OCI-M2 (cell line): Measurements from ENCODE around the gene TFAM.

Experiments used
- DNase-seq: peaks from one replicate; lab custom pipeline; 2025; ENCODE audit not compliant: unreplicated experiment; lab: John Stamatoyannopoulos, UW

TFAM gene

GRCh38 chr10:58433066-58433465 is 47.9 kb downstream of the TFAM start:
- DNase-seq, result no peak

DNA sequence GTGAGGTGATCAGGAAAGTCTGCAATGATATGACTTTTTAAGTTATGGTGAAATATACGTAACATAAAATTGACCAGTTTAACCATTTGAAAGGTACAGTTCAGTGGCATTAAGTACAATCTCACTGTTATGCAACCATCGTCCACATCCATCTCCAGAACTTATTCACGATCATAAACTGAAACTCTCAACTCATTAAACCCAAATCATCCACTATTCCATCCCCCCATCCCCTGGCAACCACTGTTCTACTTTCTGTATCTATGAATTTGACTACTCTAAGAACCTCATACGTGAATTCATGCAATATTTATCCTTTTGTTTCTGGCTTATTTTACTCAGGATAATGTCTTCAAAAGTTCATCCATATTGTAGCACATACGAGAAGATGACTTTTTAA is 48.4 kb downstream of the TFAM start:
- DNase-seq, result no peak

GRCh38 chr10:58435297-58435985 is 50.2 kb downstream of the TFAM start:
- DNase-seq, result no peak

- DNase-seq, result no peak
Measured at GRCh38 chr10:58436071-58436470, 50.9 kb downstream of the TFAM start.

DNA sequence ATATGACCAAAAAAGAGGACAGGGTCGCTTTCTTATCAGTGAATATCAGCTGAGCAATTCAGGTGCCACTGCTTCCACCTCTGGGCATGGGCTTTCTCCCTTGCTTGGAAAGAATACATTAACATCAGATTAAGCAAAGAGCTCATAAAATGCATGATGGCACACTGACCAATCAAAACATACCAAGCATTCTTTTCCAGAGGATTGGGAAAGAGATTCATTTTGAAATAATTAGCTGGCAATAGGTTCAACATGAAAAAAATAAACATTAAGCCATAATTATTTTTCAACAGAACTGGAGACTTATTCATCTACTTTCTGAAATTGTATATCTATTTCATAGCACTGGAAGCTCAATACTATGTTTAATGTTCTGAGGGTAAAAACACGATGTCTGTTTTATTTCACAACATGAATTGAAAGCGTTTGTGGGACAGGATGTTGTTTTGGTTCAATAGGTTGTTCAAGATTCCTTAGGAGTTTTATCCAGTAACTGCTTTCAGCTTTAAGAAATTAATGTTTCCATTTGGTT is 53.2 kb downstream of the TFAM start:
- no peak for DNase-seq

GRCh38 chr10:58438986-58439385 is 53.8 kb downstream of the TFAM start:
- DNase-seq, result no peak

DNA sequence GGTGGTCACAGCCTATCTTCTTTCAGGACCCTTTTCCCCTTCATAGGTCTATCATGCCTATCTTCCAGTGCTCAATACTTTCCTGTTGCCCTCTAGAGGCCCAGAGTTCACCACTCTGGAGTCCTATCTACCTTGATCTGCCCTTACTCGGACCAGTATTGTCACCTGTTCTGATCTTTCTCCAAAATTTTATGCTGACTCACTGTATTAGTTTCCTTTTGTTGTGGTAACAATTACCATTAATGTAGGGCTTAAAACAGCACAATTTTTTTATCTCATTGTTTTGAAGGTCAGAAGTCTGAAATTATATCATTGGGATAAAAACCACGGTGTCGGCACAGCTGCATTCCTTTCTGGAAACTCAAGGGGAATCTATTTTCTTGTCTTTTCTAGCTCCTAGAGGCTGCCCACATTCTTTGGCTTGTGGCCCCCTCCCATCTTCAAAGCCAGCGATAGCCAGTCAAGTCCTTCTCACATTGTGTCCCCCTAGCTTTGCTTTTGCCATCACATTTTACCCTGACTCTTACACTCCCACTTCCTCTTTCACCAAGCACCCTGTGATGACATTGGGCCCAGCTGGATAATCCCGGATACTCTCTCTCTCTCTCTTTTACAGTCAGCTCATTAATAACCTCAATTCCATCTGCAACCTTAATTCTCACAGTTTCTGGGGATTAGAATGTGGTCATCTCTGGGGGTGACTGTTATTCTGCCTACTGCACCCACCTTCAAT is 54.6 kb downstream of the TFAM start:
- no peak for DNase-seq

GRCh38 chr10:58440484-58440883 is 55.3 kb downstream of the TFAM start:
- no peak for DNase-seq

DNA sequence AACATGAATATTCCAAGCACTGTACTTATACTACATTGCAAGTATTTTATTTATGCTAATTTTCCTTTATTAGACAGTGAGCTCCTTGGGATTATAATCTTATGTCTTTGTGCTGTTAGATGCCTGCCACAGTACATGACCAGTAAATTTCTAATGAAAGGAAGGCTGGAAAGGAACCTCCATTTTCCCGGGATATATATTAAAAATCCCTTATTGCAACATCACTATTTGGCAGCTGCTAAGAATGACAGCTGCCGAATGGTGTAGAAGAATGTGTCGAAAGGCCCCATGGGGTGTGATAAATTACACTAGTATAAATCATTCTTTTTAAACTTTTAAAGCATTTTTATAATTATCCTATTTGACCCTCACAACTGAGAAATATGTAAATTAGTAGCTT is 59.1 kb downstream of the TFAM start:
- no peak for DNase-seq

- no peak for DNase-seq
Measured at GRCh38 chr10:58444876-58445275, 59.7 kb downstream of the TFAM start.

DNA sequence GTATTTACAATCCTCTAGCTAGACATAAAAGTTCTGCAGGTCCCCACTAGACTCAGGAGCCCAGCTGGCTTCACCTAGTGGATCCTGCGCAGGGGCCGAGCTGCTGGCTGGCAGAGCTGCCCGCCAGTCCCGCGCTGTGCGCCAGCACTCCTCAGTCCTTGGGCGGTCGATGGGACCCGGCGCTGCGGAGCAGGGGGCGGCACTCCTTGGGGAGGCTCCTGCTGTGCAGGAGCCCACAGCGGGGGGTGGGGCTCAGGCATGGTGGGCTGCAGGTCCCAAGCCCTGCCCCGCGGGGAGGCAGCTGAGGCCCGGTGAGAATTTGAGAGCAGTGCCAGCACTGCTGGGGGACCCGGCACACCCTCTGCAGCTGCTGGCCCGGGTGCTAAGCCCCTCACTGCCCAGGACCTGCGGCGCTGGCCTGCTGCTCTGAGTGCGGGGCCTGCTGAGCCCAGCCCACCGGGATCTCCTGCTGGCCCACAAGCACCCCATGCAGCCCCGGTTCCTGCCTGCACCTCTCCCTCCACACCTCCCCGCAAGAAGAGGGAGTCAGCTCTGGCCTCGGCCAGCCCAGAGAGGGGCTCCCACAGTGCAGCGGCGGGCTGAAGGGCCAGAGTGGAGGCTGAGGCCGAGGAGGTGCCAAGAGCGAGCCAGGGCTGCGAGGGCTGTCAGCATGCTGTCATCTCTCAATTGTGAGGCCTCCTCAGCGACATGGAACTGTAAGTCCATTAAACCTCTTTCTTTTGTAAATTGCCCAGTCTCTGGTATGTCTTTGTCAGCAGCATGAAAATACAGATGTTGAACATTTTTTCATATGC is 63.1 kb downstream of the TFAM start:
- no peak for DNase-seq
